ENCODE results near the gene AP1G1. TPM values are rescaled to one million over a fixed set of nuclear protein-coding genes. Genes with fewer than 3 reads are reported as not detected.

The AP1G1 gene
- total RNA-seq, 1 donor from 2014 or later, result 121 TPM

DNA sequence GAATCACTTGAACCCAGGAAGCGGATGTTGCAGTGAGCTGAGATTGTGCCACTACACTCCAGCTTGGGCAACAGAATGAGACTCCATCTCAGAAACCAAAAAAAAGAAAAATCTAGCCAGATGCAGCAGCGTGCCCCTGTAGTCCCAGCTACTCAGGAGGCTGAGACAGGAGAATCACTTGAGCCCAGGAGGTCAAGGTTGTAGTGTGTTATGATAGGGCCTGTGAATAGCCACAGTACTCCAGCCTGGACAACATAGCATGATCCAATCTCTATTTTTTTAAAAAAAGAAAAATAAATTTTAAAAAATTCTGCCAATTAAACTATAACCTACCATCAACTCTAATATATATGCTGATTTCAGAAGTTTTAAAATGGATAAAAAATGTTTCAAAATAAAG is 99.9 kb downstream of the AP1G1 start:
- Histone ChIP-seq H3K4me2 (ENCODE audit: low read length) (no peak overlapping the region), H3K79me2 (ENCODE audit: insufficient read depth, low read length) (peaks cover 32% of the 10 kb centered on the region), H4K20me1 (ENCODE audit: insufficient read depth, low read length) (peaks cover 6% of the 10 kb centered on the region), H3K9me3 (ENCODE audit: insufficient read depth, low read depth, low read length) (no peaks in the 10 kb centered on the region), H3K27me3 (ENCODE audit: insufficient read depth, low read length) (no peaks in the 10 kb centered on the region), H3K9ac (ENCODE audit: low read length) (no peak overlapping the region), H2AFZ (ENCODE audit: low read depth, low read length) (no peak overlapping the region), H3K36me3 (ENCODE audit: insufficient read depth, low read length) (no peaks in the 10 kb centered on the region), H3K27ac (ENCODE audit: low read depth, low read length) (no peak overlapping the region), H3K4me1 (ENCODE audit: insufficient read depth, low read length) (peaks cover 9% of the 10 kb centered on the region), H3K4me3 (ENCODE audit: insufficient read depth, low read depth, low read length) (no peak overlapping the region)
- Mint-ChIP-seq H3K9me3 (ENCODE audit: unreplicated experiment) (no peaks in the 10 kb centered on the region), H3K4me1 (ENCODE audit: low read depth, unreplicated experiment) (peaks cover 14% of the 10 kb centered on the region), H3K27me3 (ENCODE audit: low read depth, unreplicated experiment) (no peaks in the 10 kb centered on the region), H3K36me3 (ENCODE audit: low read depth, unreplicated experiment) (no peaks in the 10 kb centered on the region), H3K4me3 (ENCODE audit: unreplicated experiment) (no peak overlapping the region), H3K27ac (ENCODE audit: unreplicated experiment) (peak overlapping the region; percentile 75)
- FAIRE-seq (no peak), DNase-seq (ENCODE audit: low read depth) (no peak)
- TF ChIP-seq, protein P1, sequence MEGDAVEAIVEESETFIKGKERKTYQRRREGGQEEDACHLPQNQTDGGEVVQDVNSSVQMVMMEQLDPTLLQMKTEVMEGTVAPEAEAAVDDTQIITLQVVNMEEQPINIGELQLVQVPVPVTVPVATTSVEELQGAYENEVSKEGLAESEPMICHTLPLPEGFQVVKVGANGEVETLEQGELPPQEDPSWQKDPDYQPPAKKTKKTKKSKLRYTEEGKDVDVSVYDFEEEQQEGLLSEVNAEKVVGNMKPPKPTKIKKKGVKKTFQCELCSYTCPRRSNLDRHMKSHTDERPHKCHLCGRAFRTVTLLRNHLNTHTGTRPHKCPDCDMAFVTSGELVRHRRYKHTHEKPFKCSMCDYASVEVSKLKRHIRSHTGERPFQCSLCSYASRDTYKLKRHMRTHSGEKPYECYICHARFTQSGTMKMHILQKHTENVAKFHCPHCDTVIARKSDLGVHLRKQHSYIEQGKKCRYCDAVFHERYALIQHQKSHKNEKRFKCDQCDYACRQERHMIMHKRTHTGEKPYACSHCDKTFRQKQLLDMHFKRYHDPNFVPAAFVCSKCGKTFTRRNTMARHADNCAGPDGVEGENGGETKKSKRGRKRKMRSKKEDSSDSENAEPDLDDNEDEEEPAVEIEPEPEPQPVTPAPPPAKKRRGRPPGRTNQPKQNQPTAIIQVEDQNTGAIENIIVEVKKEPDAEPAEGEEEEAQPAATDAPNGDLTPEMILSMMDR (IDR thresholded peaks at IDR 0.05; ENCODE audit: insufficient read depth, low read depth, low read length), result no peak
- no peak for TF ChIP-seq EZH2 (IDR thresholded peaks at IDR 0.05; ENCODE audit: insufficient read depth, low read length)

DNA sequence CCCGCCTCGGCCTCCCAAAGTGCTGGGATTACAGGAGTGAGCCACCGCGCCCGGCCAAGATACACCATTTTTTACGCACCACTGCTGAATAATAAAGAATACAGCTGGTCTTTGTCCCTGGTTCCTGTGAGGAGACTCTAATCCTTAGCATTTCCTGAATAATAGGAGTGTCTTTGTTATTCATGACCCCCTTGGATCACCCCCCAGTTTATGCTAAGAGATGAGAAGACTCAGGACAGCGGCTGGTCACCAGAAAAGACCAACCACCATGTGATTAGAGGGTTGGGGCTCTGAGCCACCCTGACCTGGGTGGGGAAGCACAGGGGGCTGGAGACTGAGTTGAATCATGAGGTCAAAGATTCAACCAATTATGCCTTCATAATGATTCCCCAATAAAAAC is 101.4 kb downstream of the AP1G1 start:
- H3K79me2 ChIP-seq (ENCODE audit: insufficient read depth, low read length), result peaks cover 34% of the 10 kb centered on the region
- no peak overlapping the region for H3K27ac ChIP-seq (ENCODE audit: low read depth, low read length)
- no peak for TF ChIP-seq EZH2 (IDR thresholded peaks at IDR 0.05; ENCODE audit: insufficient read depth, low read length)
- TF ChIP-seq, protein P1 (IDR thresholded peaks at IDR 0.05; ENCODE audit: insufficient read depth, low read depth, low read length), result no peak

DNA sequence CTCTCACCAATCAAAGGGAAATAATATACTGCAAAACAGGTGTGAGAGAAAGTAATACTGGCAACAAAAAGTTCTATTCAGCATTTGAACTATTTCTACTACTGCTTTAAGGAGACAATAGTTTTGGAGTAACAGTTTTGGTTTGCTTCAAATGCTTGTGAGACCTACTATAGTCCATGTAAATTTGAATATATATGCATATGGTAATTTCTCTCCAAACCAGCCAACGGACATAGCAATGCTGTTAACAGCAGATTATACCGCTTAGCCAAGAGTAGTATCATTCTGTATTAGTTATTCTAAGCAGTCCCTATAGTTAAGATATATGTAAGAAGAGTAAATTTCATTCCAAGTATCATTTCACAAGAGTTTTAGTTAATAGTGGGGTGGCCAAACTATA is 102.6 kb downstream of the AP1G1 start:
- no peak overlapping the region for H3K27ac Mint-ChIP-seq (ENCODE audit: unreplicated experiment)
- no peaks in the 10 kb centered on the region for H3K27me3 ChIP-seq (ENCODE audit: insufficient read depth, low read length)
- no peak overlapping the region for H3K9ac ChIP-seq (ENCODE audit: low read length)
- no peaks in the 10 kb centered on the region for H3K9me3 Mint-ChIP-seq (ENCODE audit: unreplicated experiment)
- FAIRE-seq, result no peak
- H3K4me3 ChIP-seq (ENCODE audit: insufficient read depth, low read depth, low read length), result no peak overlapping the region
- H3K9me3 ChIP-seq (ENCODE audit: insufficient read depth, low read depth, low read length), result no peaks in the 10 kb centered on the region
- H3K4me1 Mint-ChIP-seq (ENCODE audit: low read depth, unreplicated experiment), result peaks cover 14% of the 10 kb centered on the region
- H3K27me3 Mint-ChIP-seq (ENCODE audit: low read depth, unreplicated experiment), result no peaks in the 10 kb centered on the region
- no peak overlapping the region for H3K4me2 ChIP-seq (ENCODE audit: low read length)
- no peaks in the 10 kb centered on the region for H3K36me3 ChIP-seq (ENCODE audit: insufficient read depth, low read length)
- TF ChIP-seq, protein P1 (IDR thresholded peaks at IDR 0.05; ENCODE audit: insufficient read depth, low read depth, low read length), result no peak
- TF ChIP-seq EZH2 (IDR thresholded peaks at IDR 0.05; ENCODE audit: insufficient read depth, low read length), result no peak
- no peak overlapping the region for H3K27ac ChIP-seq (ENCODE audit: low read depth, low read length)
- DNase-seq (ENCODE audit: low read depth), result no peak
- H3K36me3 Mint-ChIP-seq (ENCODE audit: low read depth, unreplicated experiment), result no peaks in the 10 kb centered on the region
- peaks cover 6% of the 10 kb centered on the region for H4K20me1 ChIP-seq (ENCODE audit: insufficient read depth, low read length)
- no peak overlapping the region for H3K4me3 Mint-ChIP-seq (ENCODE audit: unreplicated experiment)
- peaks cover 9% of the 10 kb centered on the region for H3K4me1 ChIP-seq (ENCODE audit: insufficient read depth, low read length)
- peaks cover 30% of the 10 kb centered on the region for H3K79me2 ChIP-seq (ENCODE audit: insufficient read depth, low read length)
- no peak overlapping the region for H2AFZ ChIP-seq (ENCODE audit: low read depth, low read length)

More for the DNA sequence above, 101.4 kb downstream of the AP1G1 start:
- no peaks in the 10 kb centered on the region for H3K9me3 ChIP-seq (ENCODE audit: insufficient read depth, low read depth, low read length)
- H3K4me3 ChIP-seq (ENCODE audit: insufficient read depth, low read depth, low read length), result no peak overlapping the region
- H2AFZ ChIP-seq (ENCODE audit: low read depth, low read length), result no peak overlapping the region
- FAIRE-seq (no peak), DNase-seq (ENCODE audit: low read depth) (no peak)
- H3K4me1 ChIP-seq (ENCODE audit: insufficient read depth, low read length), result peaks cover 9% of the 10 kb centered on the region
- Mint-ChIP-seq H3K36me3 (ENCODE audit: low read depth, unreplicated experiment) (no peaks in the 10 kb centered on the region), H3K9me3 (ENCODE audit: unreplicated experiment) (no peaks in the 10 kb centered on the region), H3K27me3 (ENCODE audit: low read depth, unreplicated experiment) (no peaks in the 10 kb centered on the region), H3K4me3 (ENCODE audit: unreplicated experiment) (no peak overlapping the region), H3K27ac (ENCODE audit: unreplicated experiment) (no peak overlapping the region), H3K4me1 (ENCODE audit: low read depth, unreplicated experiment) (peaks cover 14% of the 10 kb centered on the region)
- H3K9ac ChIP-seq (ENCODE audit: low read length), result no peak overlapping the region
- H4K20me1 ChIP-seq (ENCODE audit: insufficient read depth, low read length), result peaks cover 6% of the 10 kb centered on the region
- no peaks in the 10 kb centered on the region for H3K36me3 ChIP-seq (ENCODE audit: insufficient read depth, low read length)
- no peaks in the 10 kb centered on the region for H3K27me3 ChIP-seq (ENCODE audit: insufficient read depth, low read length)
- no peak overlapping the region for H3K4me2 ChIP-seq (ENCODE audit: low read length)
